Measurements from ENCODE around the gene RETREG2. TPM values are rescaled to one million over a fixed set of nuclear protein-coding genes. Genes with fewer than 3 reads are reported as not detected.

RETREG2 gene
- total RNA-seq, 1 experiment from 2014 or later, result 69.7 TPM

DNA sequence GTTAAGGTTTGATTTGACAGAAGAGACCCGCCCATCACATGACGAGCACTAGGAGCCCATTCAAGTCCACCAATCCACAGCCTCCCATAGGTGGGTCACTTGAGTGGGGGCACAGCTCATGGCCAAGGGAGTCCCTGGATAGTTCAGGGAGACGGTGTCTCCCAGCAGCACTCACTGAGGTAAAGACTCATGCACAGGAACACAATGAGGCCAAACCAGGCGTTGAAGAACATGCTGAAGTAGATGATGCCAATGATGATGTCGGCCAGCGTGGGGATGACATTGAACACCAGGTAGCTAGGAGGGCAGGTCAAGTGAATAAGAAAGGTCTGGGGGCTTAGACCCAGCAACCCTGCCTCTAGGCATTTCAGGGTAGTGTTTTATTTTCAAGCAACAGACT lies 36.7 kb downstream of the RETREG2 start:
- no peak for DNase-seq
- Mint-ChIP-seq H3K4me1 (ENCODE audit: low read depth, unreplicated experiment) (peaks cover 18% of the 10 kb centered on the region), H3K27ac (ENCODE audit: unreplicated experiment) (no peak overlapping the region), H3K27me3 (ENCODE audit: unreplicated experiment) (no peaks in the 10 kb centered on the region), H3K4me3 (ENCODE audit: low read depth, unreplicated experiment) (no peak overlapping the region), H3K9me3 (ENCODE audit: low read depth, unreplicated experiment) (no peaks in the 10 kb centered on the region), H3K36me3 (ENCODE audit: insufficient read depth, unreplicated experiment) (peaks cover 27% of the 10 kb centered on the region)
- BruUV-seq (replicated peaks), result no TSS peak
- intact Hi-C loops (cut with micrococcal nuclease; ENCODE audit: unreplicated experiment), result loop anchor here (5.0 to 10.0 kb wide), 2 partner anchors 50 to 63 kb away; partner anchors contain the start of genes DNAJB2 and NHEJ1
- TF ChIP-seq, protein P1, sequence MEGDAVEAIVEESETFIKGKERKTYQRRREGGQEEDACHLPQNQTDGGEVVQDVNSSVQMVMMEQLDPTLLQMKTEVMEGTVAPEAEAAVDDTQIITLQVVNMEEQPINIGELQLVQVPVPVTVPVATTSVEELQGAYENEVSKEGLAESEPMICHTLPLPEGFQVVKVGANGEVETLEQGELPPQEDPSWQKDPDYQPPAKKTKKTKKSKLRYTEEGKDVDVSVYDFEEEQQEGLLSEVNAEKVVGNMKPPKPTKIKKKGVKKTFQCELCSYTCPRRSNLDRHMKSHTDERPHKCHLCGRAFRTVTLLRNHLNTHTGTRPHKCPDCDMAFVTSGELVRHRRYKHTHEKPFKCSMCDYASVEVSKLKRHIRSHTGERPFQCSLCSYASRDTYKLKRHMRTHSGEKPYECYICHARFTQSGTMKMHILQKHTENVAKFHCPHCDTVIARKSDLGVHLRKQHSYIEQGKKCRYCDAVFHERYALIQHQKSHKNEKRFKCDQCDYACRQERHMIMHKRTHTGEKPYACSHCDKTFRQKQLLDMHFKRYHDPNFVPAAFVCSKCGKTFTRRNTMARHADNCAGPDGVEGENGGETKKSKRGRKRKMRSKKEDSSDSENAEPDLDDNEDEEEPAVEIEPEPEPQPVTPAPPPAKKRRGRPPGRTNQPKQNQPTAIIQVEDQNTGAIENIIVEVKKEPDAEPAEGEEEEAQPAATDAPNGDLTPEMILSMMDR (IDR thresholded peaks at IDR 0.05; ENCODE audit: unreplicated experiment), result no peak
- CTCF ChIA-PET, result no interaction called here

DNA sequence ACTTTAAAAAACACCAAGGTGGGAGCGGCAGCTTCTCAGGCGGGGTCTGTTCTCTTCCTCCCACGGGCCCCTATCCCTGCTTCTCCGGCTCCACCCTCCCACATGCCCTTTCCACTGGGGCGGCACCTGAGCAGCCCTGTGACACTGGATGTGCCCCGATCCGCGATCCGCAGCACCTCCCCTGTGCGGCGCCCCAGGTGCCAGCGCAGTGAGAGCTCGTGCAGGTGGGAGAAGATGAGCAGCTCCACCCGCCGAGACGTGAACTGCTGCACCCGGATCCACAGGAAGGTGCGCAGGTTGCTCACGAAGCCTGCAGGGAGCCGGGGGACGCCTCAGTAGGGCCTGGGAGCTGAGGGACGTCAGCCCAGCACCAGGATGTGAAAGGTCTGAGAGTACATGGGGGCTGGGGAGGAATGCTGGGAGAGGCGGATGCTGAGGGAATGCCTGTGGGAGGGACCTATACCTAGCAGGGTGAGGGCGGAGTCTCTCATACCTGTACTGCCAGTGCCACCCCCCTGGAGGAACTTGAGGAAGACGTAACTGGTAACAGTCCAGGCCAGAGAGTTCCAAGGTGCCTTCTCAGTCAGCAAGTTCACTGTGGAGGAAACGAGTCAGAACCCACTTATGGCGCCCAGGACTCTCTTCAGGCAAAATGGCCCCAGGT lies 37.9 kb downstream of the RETREG2 start:
- Mint-ChIP-seq H3K4me1 (ENCODE audit: low read depth, unreplicated experiment) (peaks cover 18% of the 10 kb centered on the region), H3K36me3 (ENCODE audit: insufficient read depth, unreplicated experiment) (peaks cover 36% of the 10 kb centered on the region), H3K27me3 (ENCODE audit: unreplicated experiment) (no peaks in the 10 kb centered on the region), H3K4me3 (ENCODE audit: low read depth, unreplicated experiment) (no peak overlapping the region), H3K9me3 (ENCODE audit: low read depth, unreplicated experiment) (no peaks in the 10 kb centered on the region), H3K27ac (ENCODE audit: unreplicated experiment) (no peak overlapping the region)
- no peak for DNase-seq
- no TSS peak for BruUV-seq (replicated peaks)
- CTCF ChIA-PET, result interaction anchor here (2.6 kb wide), 1 partner anchor 38 kb away, joined by 10 read pairs; the partner anchor contains the start of genes TUBA4A and TUBA4B
- TF ChIP-seq, protein P1 (IDR thresholded peaks at IDR 0.05; ENCODE audit: unreplicated experiment), result no peak
- intact Hi-C loops (cut with micrococcal nuclease; ENCODE audit: unreplicated experiment), result loop anchor here (5.0 to 10.0 kb wide), 2 partner anchors 51 to 61 kb away; partner anchors contain the start of genes DNAJB2 and NHEJ1

DNA sequence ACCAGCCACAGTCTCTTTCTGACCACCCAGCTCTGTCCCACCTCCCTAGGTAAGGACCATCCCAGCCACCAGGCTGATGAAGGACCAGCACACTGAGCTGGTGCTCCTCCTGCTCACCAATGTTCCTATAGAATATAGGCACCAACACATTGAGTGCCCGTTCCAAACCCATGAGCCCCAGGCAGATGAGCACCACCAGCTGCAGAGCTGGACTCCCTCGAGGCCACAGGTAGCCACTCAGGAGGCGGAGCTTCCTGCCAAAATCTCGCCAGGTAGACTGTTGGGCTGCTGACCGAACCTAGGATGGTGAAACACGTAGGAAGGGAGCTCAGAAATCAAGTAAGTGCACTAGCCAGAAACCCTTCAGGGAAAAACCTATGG lies 38.5 kb downstream of the RETREG2 start:
- H3K4me3 Mint-ChIP-seq (ENCODE audit: low read depth, unreplicated experiment), result peak overlapping the region; percentile 28
- intact Hi-C loops (cut with micrococcal nuclease; ENCODE audit: unreplicated experiment), result loop anchor here (5.0 to 10.0 kb wide), 2 partner anchors 52 to 61 kb away; partner anchors contain the start of genes DNAJB2 and NHEJ1
- BruUV-seq (replicated peaks), result no TSS peak
- CTCF ChIA-PET, result interaction anchor here (2.6 kb wide), 1 partner anchor 37 kb away, joined by 10 read pairs; the partner anchor contains the start of genes TUBA4A and TUBA4B
- no peaks in the 10 kb centered on the region for H3K9me3 Mint-ChIP-seq (ENCODE audit: low read depth, unreplicated experiment)
- DNase-seq, result no peak
- H3K4me1 Mint-ChIP-seq (ENCODE audit: low read depth, unreplicated experiment), result peaks cover 18% of the 10 kb centered on the region
- no peaks in the 10 kb centered on the region for H3K27me3 Mint-ChIP-seq (ENCODE audit: unreplicated experiment)
- no peak overlapping the region for H3K27ac Mint-ChIP-seq (ENCODE audit: unreplicated experiment)
- peaks cover 38% of the 10 kb centered on the region for H3K36me3 Mint-ChIP-seq (ENCODE audit: insufficient read depth, unreplicated experiment)
- TF ChIP-seq, protein P1 (IDR thresholded peaks at IDR 0.05; ENCODE audit: unreplicated experiment), result no peak

DNA sequence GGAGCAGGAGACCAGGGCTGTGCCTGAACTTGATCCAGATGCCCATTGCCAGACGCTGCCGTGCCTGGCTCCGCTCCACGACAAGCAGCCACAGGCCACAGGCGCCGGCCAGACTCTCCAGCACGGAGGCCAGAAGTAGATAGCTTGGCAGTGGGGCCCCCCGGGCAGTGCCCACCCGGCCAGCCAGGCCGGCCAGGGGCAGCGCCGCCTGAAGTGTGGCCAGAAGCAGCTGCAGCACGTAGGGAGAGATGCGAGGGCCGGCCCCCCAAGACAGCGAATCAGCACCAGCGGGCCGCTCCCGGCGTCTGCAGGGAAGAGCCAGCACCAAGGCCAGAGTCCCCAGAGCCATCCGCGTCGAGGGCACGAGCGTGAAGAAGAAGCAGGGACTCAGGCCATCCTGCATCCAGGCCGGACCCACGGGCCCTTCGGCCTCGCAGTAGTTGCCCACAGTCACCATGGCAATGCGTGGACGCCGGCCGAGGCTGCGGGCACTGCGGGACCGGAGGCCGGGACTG lies 40.2 kb downstream of the RETREG2 start:
- peaks cover 49% of the 10 kb centered on the region for H3K36me3 Mint-ChIP-seq (ENCODE audit: insufficient read depth, unreplicated experiment)
- peak; percentile 51 for DNase-seq
- peaks cover 18% of the 10 kb centered on the region for H3K4me1 Mint-ChIP-seq (ENCODE audit: low read depth, unreplicated experiment)
- H3K27me3 Mint-ChIP-seq (ENCODE audit: unreplicated experiment), result no peaks in the 10 kb centered on the region
- H3K9me3 Mint-ChIP-seq (ENCODE audit: low read depth, unreplicated experiment), result no peaks in the 10 kb centered on the region
- TF ChIP-seq, protein P1 (IDR thresholded peaks at IDR 0.05; ENCODE audit: unreplicated experiment), result no peak
- H3K4me3 Mint-ChIP-seq (ENCODE audit: low read depth, unreplicated experiment), result peak overlapping the region; percentile 74
- intact Hi-C loops (cut with micrococcal nuclease; ENCODE audit: unreplicated experiment), result loop anchor here (5.0 to 10.0 kb wide), 2 partner anchors 53 to 59 kb away; partner anchors contain the start of genes DNAJB2 and NHEJ1
- H3K27ac Mint-ChIP-seq (ENCODE audit: unreplicated experiment), result peak overlapping the region; percentile 75
- CTCF ChIA-PET, result interaction anchor here (0.7 to 2.6 kb wide), 6 partner anchors 10 to 77 kb away, joined by 3 to 10 read pairs (median 4); partner anchors contain the start of genes TUBA4A and TUBA4B
- BruUV-seq (replicated peaks), result no TSS peak

Data from Calu3 (cell line).